H1 (cell line): ENCODE measurements around the gene ZNF154. TPM values are rescaled to one million over a fixed set of nuclear protein-coding genes. Genes with fewer than 3 reads are reported as not detected.
"Not testable (repeated sequence)": the region's sequence is repeated elsewhere in the genome, so short reads cannot be mapped to it uniquely, and the experiment has no call there.

Source experiments
- CTCF ChIA-PET: fragments of 300-600 bp; sonication (Branson Sonifier 250); formaldehyde crosslinking; loops from one replicate; lab custom pipeline; 2021; ENCODE audit not compliant: partially characterized antibody; lab: Charles Lee
- POLR2A ChIA-PET: fragments of 300-600 bp; sonication (Branson Sonifier 250); formaldehyde crosslinking; loops from one replicate; lab custom pipeline; 2021; ENCODE audit warnings: inconsistent platforms; ENCODE audit not compliant: partially characterized antibody; lab: Charles Lee
- DNase-seq, 2 experiments: peaks; one replicate each; pipeline versions ENCODE4 v3.0.0 to v3.0.0-alpha.2; 2010 to 2022; ENCODE audit warnings: low spot score in 2 of 2, low read depth in 1 of 2, mixed read lengths in 1 of 2
- FAIRE-seq: peaks from 2 replicates; lab custom pipeline; 2011; peaks lifted over from hg19 to GRCh38; lab: Jason Lieb, UNC
- H2AFZ ChIP-seq: 2 replicates; pipeline ENCODE4 v1.8.1; 2012; ENCODE audit warnings: low read length, inconsistent platforms
- H2AK5ac ChIP-seq: 2 replicates; pipeline ENCODE4 v1.6.1; 2013; ENCODE audit warnings: low read depth, low read length
- H2BK120ac ChIP-seq: replicated peaks from 2 replicates; pipeline ENCODE3; 2013; ENCODE audit warnings: low read depth, low read length, inconsistent platforms
- H2BK12ac ChIP-seq: 2 replicates; pipeline ENCODE4 v1.6.1; 2013; ENCODE audit warnings: low read depth, low read length
- H2BK15ac ChIP-seq: 2 replicates; pipeline ENCODE4 v1.6.1; 2013; ENCODE audit warnings: low read length
- H2BK20ac ChIP-seq: 2 replicates; pipeline ENCODE4 v1.6.1; 2013; ENCODE audit warnings: low read length
- H2BK5ac ChIP-seq: 2 replicates; pipeline ENCODE4 v1.6.1; 2013; ENCODE audit warnings: low read depth, low read length
- H3K14ac ChIP-seq: 2 replicates; pipeline ENCODE4 v1.6.1; 2013; ENCODE audit warnings: inconsistent platforms; ENCODE audit not compliant: insufficient read length
- H3K18ac ChIP-seq: 2 replicates; pipeline ENCODE4 v1.6.1; 2013; ENCODE audit warnings: low read length; ENCODE audit errors: extremely low read depth
- H3K23ac ChIP-seq: 2 replicates; pipeline ENCODE4 v1.6.1; 2013; ENCODE audit warnings: inconsistent platforms; ENCODE audit not compliant: insufficient read length
- H3K23me2 ChIP-seq: 2 replicates; pipeline ENCODE4 v1.6.1; 2013; ENCODE audit warnings: low read depth, low read length
- H3K27ac ChIP-seq: 2 replicates; pipeline ENCODE4 v1.6.1; 2011; ENCODE audit warnings: low read depth, low read length, inconsistent platforms
- H3K27me3 ChIP-seq, 4 experiments: replicated peaks in 1 of 4; 1 replicate in 1 of 4; 2 replicates in 3 of 4; pipeline versions ENCODE4 v1.6.1 to v1.8.1; 2011 to 2013; ENCODE audit warnings: low read length in 3 of 4, mild to moderate bottlenecking in 3 of 4, inconsistent platforms in 2 of 4, mixed read lengths in 2 of 4, moderate library complexity in 1 of 4; ENCODE audit not compliant: control insufficient read depth in 3 of 4, insufficient read depth in 3 of 4; ENCODE audit errors: extremely low read depth in 1 of 4
- H3K36me3 ChIP-seq, 4 experiments: 2 replicates each; pipeline versions ENCODE4 v1.6.1 to v1.8.1; 2011 to 2013; ENCODE audit warnings: mild to moderate bottlenecking in 4 of 4, low read length in 3 of 4, moderate library complexity in 2 of 4, control low read depth in 1 of 4, inconsistent platforms in 1 of 4; ENCODE audit not compliant: insufficient read depth in 4 of 4, control insufficient read depth in 2 of 4
- H3K4ac ChIP-seq: replicated peaks from 2 replicates; pipeline ENCODE3; 2013; ENCODE audit warnings: low read length, low read depth, mixed read lengths, inconsistent platforms; ENCODE audit not compliant: insufficient read length
- H3K4me1 ChIP-seq, 4 experiments: replicated peaks in 1 of 4; 1 replicate in 1 of 4; 2 replicates in 3 of 4; pipeline versions ENCODE4 v1.6.1 to v1.8.1; 2011 to 2013; ENCODE audit warnings: low read length in 3 of 4, inconsistent platforms in 2 of 4, mixed read lengths in 1 of 4; ENCODE audit not compliant: insufficient read depth in 4 of 4, control insufficient read depth in 3 of 4
- H3K4me2 ChIP-seq, 2 experiments: 2 replicates each; pipeline versions ENCODE4 v1.6.1 to v1.8.1; 2011 to 2013; ENCODE audit warnings: low read depth in 2 of 2, low read length in 2 of 2, control low read depth in 1 of 2, inconsistent platforms in 1 of 2, mild to moderate bottlenecking in 1 of 2; ENCODE audit not compliant: insufficient read depth in 1 of 2
- H3K4me3 ChIP-seq, 4 experiments: fragments of 200-600, 300-600 bp in 1 of 4; sonication (generic), shearing (Covaris generic), sonication (Bioruptor Twin) in 1 of 4; 2 replicates each; pipeline versions ENCODE4 v1.5.1 to v1.8.1; 2011 to 2016; ENCODE audit warnings: low read length in 4 of 4, low read depth in 3 of 4, control low read depth in 2 of 4, inconsistent platforms in 2 of 4, mild to moderate bottlenecking in 2 of 4, mixed read lengths in 1 of 4, moderate library complexity in 1 of 4; ENCODE audit not compliant: insufficient read depth in 2 of 4; ENCODE audit errors: extremely low read depth in 1 of 4
- H3K56ac ChIP-seq: replicated peaks from 2 replicates; pipeline ENCODE3; 2013; ENCODE audit warnings: low read depth, mild to moderate bottlenecking, mixed read lengths, low read length, inconsistent platforms; ENCODE audit not compliant: insufficient read length
- H3K79me1 ChIP-seq: 2 replicates; pipeline ENCODE4 v1.6.1; 2013; ENCODE audit warnings: low read depth, low read length, control low read depth
- H3K79me2 ChIP-seq, 2 experiments: 2 replicates each; pipeline versions ENCODE4 v1.6.1 to v1.8.1; 2012 to 2013; ENCODE audit warnings: low read length in 2 of 2, mild to moderate bottlenecking in 2 of 2, inconsistent platforms in 1 of 2; ENCODE audit not compliant: insufficient read depth in 2 of 2, control insufficient read depth in 1 of 2
- H3K9ac ChIP-seq, 4 experiments: replicated peaks in 1 of 4; 1 replicate in 1 of 4; 2 replicates in 3 of 4; pipeline versions ENCODE4 v1.6.1 to v1.8.1; 2011 to 2013; ENCODE audit warnings: low read depth in 3 of 4, low read length in 3 of 4, control low read depth in 2 of 4, mild to moderate bottlenecking in 2 of 4, moderate library complexity in 2 of 4, inconsistent platforms in 1 of 4; ENCODE audit errors: extremely low read depth in 1 of 4
- H3K9me3 ChIP-seq, 2 experiments: 2 replicates each; pipeline versions ENCODE4 v1.6.1 to v1.8.1; 2012 to 2013; ENCODE audit warnings: mild to moderate bottlenecking in 2 of 2, moderate library complexity in 2 of 2, control low read depth in 1 of 2, inconsistent platforms in 1 of 2, low read depth in 1 of 2, low read length in 1 of 2, mixed read lengths in 1 of 2; ENCODE audit not compliant: insufficient read depth in 2 of 2
- H4K20me1 ChIP-seq, 2 experiments: replicated peaks in 1 of 2; 2 replicates each; pipeline versions ENCODE3 to v1.8.1; 2011 to 2013; ENCODE audit warnings: inconsistent platforms in 2 of 2, low read length in 2 of 2, mild to moderate bottlenecking in 1 of 2; ENCODE audit not compliant: insufficient read depth in 2 of 2, control insufficient read depth in 1 of 2
- H4K5ac ChIP-seq: 2 replicates; pipeline ENCODE4 v1.6.1; 2013; ENCODE audit warnings: low read length, low read depth, mixed read lengths, inconsistent platforms; ENCODE audit not compliant: insufficient read length
- H4K8ac ChIP-seq: 2 replicates; pipeline ENCODE4 v1.8.0; 2013; ENCODE audit warnings: mild to moderate bottlenecking, moderate library complexity, low read length, inconsistent platforms; ENCODE audit not compliant: insufficient read depth; ENCODE audit errors: extremely low read depth
- H4K91ac ChIP-seq: replicated peaks from 2 replicates; pipeline ENCODE3; 2013; ENCODE audit warnings: low read length, mixed read lengths, inconsistent platforms; ENCODE audit not compliant: insufficient read length
- RAD21 ChIP-seq, 2 experiments: IDR thresholded peaks in 1 of 2; conservative IDR thresholded peaks in 1 of 2; 2 replicates each; pipeline ENCODE4 v1.6.1; 2011; ENCODE audit warnings: low read depth in 2 of 2, low read length in 2 of 2, improper control_type of control experiment in 1 of 2, inconsistent platforms in 1 of 2, mild to moderate bottlenecking in 1 of 2, moderate library complexity in 1 of 2
- WGBS, 2 experiments: shearing (Covaris generic) in 1 of 2; methylation state at CpG; one replicate each; pipeline versions ENCODE4 v1.1.6 to v1.1.7; 2013 to 2015; ENCODE audit warnings: low lambda C conversion rate in 2 of 2, mixed read lengths in 2 of 2, inconsistent platforms in 1 of 2, low coverage in 1 of 2, missing lambda C conversion rate in 1 of 2; ENCODE audit not compliant: insufficient replicate concordance in 2 of 2, insufficient coverage in 1 of 2, insufficient read length in 1 of 2; ENCODE audit errors: extremely low coverage in 1 of 2, missing lambda C conversion rate in 1 of 2; 5-methylcytosine and 5-hydroxymethylcytosine counted together
- polyA plus RNA-seq, 7 experiments: library from polyadenylated mRNA; depleted of rRNA in 3 of 7; stranded (reverse) in 5 of 7; unstranded in 2 of 7; fragments of >200 nt in 5 of 7; fragments of 200-250 nt in 2 of 7; gene quantifications; 1 replicate in 5 of 7; 2 replicates in 1 of 7; 4 replicates in 1 of 7; pipeline versions ENCODE4 v1.2.1 to v1.2.3, GENCODE V29; 2011 to 2013; ENCODE audit warnings: missing spikeins in 2 of 7, mixed read lengths in 2 of 7
- total RNA-seq: library from RNA; stranded (reverse); fragmentation: NEBNext Ultra II Directional; extraction: Animal tissue kit (Norgen Biotek cat#: 25700); gene quantifications from 2 replicates; pipeline ENCODE4 v1.2.1, GENCODE V29; 2021
- TF ChIP-seq, protein P1 (sequence below), 3 experiments: IDR thresholded peaks; 1 replicate in 2 of 3; 2 replicates in 1 of 3; pipeline versions ENCODE4 v1.5.1 to v1.6.1; 2011; ENCODE audit warnings: low read length in 3 of 3, mild to moderate bottlenecking in 3 of 3, inconsistent platforms in 2 of 3, low read depth in 1 of 3, moderate library complexity in 1 of 3; ENCODE audit not compliant: insufficient read depth in 1 of 3; ENCODE audit errors: control extremely low read depth in 1 of 3

ZNF154 gene
- total and polyA plus RNA-seq, 2 of the 8 experiments (the other 6 are each of a cell fraction or from before 2014, with no cell fraction given), result 5.3 to 11.6 TPM

DNA sequence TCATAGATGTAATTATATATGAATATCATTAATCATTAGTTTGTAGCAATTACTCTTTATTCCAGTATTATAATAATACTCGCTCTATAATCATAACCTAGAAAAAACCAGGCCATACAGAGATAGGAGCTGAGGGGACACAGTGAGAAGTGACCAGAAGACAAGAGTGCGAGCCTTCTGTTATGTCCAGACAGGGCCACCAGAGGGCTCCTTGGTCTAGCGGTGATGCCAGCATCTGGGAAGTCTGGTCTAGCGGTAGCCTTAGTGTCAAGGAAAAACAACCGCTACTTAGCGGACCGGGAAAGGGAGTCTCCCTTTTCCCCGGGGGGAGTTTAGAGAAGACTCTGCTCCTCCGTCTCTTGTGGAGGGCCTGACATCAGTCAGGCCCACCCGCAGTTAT is 29.3 kb upstream of the ZNF154 start:
- H3K4me1 ChIP-seq, H3K14ac ChIP-seq, H3K27me3 ChIP-seq, H3K4me2 ChIP-seq, H2BK15ac ChIP-seq, H3K4me3 ChIP-seq, FAIRE-seq, H3K36me3 ChIP-seq, H3K9me3 ChIP-seq, H2BK20ac ChIP-seq, H3K23me2 ChIP-seq, H3K18ac ChIP-seq, H2BK120ac ChIP-seq, H3K79me2 ChIP-seq, H2BK12ac ChIP-seq, H3K27ac ChIP-seq, H2AK5ac ChIP-seq, H3K9ac ChIP-seq, H4K91ac ChIP-seq, H3K79me1 ChIP-seq, H2AFZ ChIP-seq, H3K23ac ChIP-seq, H4K20me1 ChIP-seq, H3K56ac ChIP-seq, H2BK5ac ChIP-seq, H4K5ac ChIP-seq, H3K4ac ChIP-seq, H4K8ac ChIP-seq: not testable (repeated sequence)
- ChIA-PET CTCF (interaction anchor here (0.6 to 2.0 kb wide), 9 partner anchors 10 to 427 kb away, joined by 3 to 6 read pairs (median 3); partner anchors contain the start of gene ZNF671), POLR2A (interaction anchor here (1.2 to 1.7 kb wide), 6 partner anchors 29 to 130 kb away, joined by 3 to 9 read pairs (median 4); partner anchors contain the start of gene ZNF154)
- peak in 1 of 2 experiments; percentile 79 for DNase-seq
- TF ChIP-seq, protein P1, sequence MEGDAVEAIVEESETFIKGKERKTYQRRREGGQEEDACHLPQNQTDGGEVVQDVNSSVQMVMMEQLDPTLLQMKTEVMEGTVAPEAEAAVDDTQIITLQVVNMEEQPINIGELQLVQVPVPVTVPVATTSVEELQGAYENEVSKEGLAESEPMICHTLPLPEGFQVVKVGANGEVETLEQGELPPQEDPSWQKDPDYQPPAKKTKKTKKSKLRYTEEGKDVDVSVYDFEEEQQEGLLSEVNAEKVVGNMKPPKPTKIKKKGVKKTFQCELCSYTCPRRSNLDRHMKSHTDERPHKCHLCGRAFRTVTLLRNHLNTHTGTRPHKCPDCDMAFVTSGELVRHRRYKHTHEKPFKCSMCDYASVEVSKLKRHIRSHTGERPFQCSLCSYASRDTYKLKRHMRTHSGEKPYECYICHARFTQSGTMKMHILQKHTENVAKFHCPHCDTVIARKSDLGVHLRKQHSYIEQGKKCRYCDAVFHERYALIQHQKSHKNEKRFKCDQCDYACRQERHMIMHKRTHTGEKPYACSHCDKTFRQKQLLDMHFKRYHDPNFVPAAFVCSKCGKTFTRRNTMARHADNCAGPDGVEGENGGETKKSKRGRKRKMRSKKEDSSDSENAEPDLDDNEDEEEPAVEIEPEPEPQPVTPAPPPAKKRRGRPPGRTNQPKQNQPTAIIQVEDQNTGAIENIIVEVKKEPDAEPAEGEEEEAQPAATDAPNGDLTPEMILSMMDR (IDR thresholded peaks at IDR 0.05; ENCODE audit: control extremely low read depth in 1 of 3, insufficient read depth in 1 of 3, low read depth in 1 of 3, low read length in 3 of 3), result peak; percentile 2 to 49 (median 41)
- TF ChIP-seq RAD21 (IDR thresholded peaks at IDR 0.05 in 1 of 2, conservative IDR thresholded peaks at IDR 0.05 in 1 of 2; ENCODE audit: low read depth in 2 of 2, low read length in 2 of 2), result peak; percentile 57 to 65
- WGBS, 2 experiments, result 7% methylated on average over 10 of the region's 10 CpGs; no CpG with 5 or more reads in 1 of the 2 experiments
